K562 (cell line): ENCODE data around the gene ZBTB33. TPM values are rescaled to one million over a fixed set of nuclear protein-coding genes. Genes with fewer than 3 reads are reported as not detected.

ENCODE experiments used
- ATAC-seq: fragments of 200-7000 bp; cut with Tn5 transposase; 3 replicates; pipeline ENCODE4 v1.9.1; 2020; ENCODE audit warnings: moderate library complexity
- BruUV-seq: library from RNA; stranded (reverse); fragments of 400-500 nt; replicated peaks from 2 replicates; lab custom pipeline; 2021; lab: Mats Ljungman, UMichigan
- CTCF ChIA-PET: fragments of 300-600 bp; formaldehyde crosslinking; extraction: SDS; loops from one replicate; lab custom pipeline; 2021; ENCODE audit warnings: low intra/inter-chr PET ratio; lab: Yijun Ruan, JAX
- POLR2A ChIA-PET: fragments of 300-600, 350-650 bp; sonication (Branson Sonifier 250); formaldehyde crosslinking; extraction: SDS; loops from one replicate; lab custom pipeline; 2021; ENCODE audit warnings: antibody characterized with exemption, inconsistent platforms; lab: Yijun Ruan, JAX
- DNase-seq, 4 experiments: peaks; one replicate each; pipeline versions ENCODE4 v3.0.0 to v3.0.0-alpha.2; 2011 to 2018; ENCODE audit warnings: low spot score in 3 of 4, mixed read lengths in 3 of 4; ENCODE audit errors: extremely low read depth in 1 of 4
- FAIRE-seq: peaks from 2 replicates; lab custom pipeline; 2011; peaks lifted over from hg19 to GRCh38; lab: Jason Lieb, UNC
- H2AFZ ChIP-seq: 2 replicates; pipeline ENCODE4 v1.6.0; 2011; ENCODE audit warnings: low read depth, low read length, control low read depth, inconsistent platforms
- H3K27ac ChIP-seq: fragments of 200-600 bp; 3 replicates; pipeline ENCODE4 v1.8.0; 2011; ENCODE audit warnings: low read depth, mild to moderate bottlenecking, control low read depth, inconsistent platforms, low read length, moderate library complexity, mixed read lengths; ENCODE audit errors: extremely low read depth
- H3K27me3 ChIP-seq, 2 experiments: fragments of 300-600 bp in 1 of 2; 2 replicates in 1 of 2; 3 replicates in 1 of 2; pipeline versions ENCODE4 v1.6.0 to v1.8.0; 2011; ENCODE audit warnings: inconsistent platforms in 2 of 2, low read length in 2 of 2, mild to moderate bottlenecking in 1 of 2, mixed read lengths in 1 of 2, moderate library complexity in 1 of 2; ENCODE audit not compliant: control insufficient read depth in 2 of 2, insufficient read depth in 2 of 2
- H3K36me3 ChIP-seq: fragments of 300-600 bp; 3 replicates; pipeline ENCODE4 v1.8.0; 2011; ENCODE audit warnings: mild to moderate bottlenecking, low read length, inconsistent platforms; ENCODE audit not compliant: control insufficient read depth, insufficient read depth
- H3K4me1 ChIP-seq, 2 experiments: fragments of 200-600 bp in 1 of 2; replicated peaks in 1 of 2; 2 replicates in 1 of 2; 3 replicates in 1 of 2; pipeline versions ENCODE4 v1.5.1 to v1.8.0; 2011; ENCODE audit warnings: inconsistent platforms in 2 of 2, low read length in 2 of 2, mild to moderate bottlenecking in 1 of 2, mixed read lengths in 1 of 2, moderate library complexity in 1 of 2; ENCODE audit not compliant: control insufficient read depth in 2 of 2, insufficient read depth in 2 of 2
- H3K4me2 ChIP-seq: 2 replicates; pipeline ENCODE4 v1.6.1; 2011; ENCODE audit warnings: low read length, control low read depth, inconsistent platforms, mixed read lengths; ENCODE audit not compliant: insufficient read depth
- H3K4me3 ChIP-seq: fragments of 200-600 bp; sonication (generic), shearing (Covaris generic); 2 replicates; pipeline ENCODE4 v1.5.1; 2016; ENCODE audit warnings: control low read depth, inconsistent platforms
- H3K79me2 ChIP-seq: fragments of 200-600 bp; 3 replicates; pipeline ENCODE4 v1.8.0; 2011; ENCODE audit warnings: low read length, inconsistent platforms; ENCODE audit not compliant: control insufficient read depth, insufficient read depth
- H3K9ac ChIP-seq, 2 experiments: 2 replicates each; pipeline versions ENCODE4 v1.6.0 to v1.6.1; 2011; ENCODE audit warnings: low read depth in 2 of 2, low read length in 2 of 2, control low read depth in 1 of 2, inconsistent platforms in 1 of 2, mild to moderate bottlenecking in 1 of 2, mixed read lengths in 1 of 2; ENCODE audit not compliant: insufficient read depth in 1 of 2
- H3K9me1 ChIP-seq: one replicate; pipeline ENCODE4 v1.6.0; 2011; ENCODE audit warnings: inconsistent platforms, mild to moderate bottlenecking, low read length, moderate library complexity; ENCODE audit not compliant: control insufficient read depth, insufficient read depth
- H3K9me3 ChIP-seq: replicated peaks from 2 replicates; pipeline ENCODE4 v1.5.1; 2011; ENCODE audit warnings: low read depth, low read length, inconsistent platforms; ENCODE audit not compliant: control insufficient read depth, insufficient read depth
- H4K20me1 ChIP-seq: replicated peaks from 2 replicates; pipeline ENCODE4 v1.6.1; 2011; ENCODE audit warnings: low read length, inconsistent platforms, mixed read lengths; ENCODE audit not compliant: control insufficient read depth, insufficient read depth
- AFF4 ChIP-seq: sonication (generic); formaldehyde crosslinking; IDR thresholded peaks from 2 replicates; pipeline ENCODE4 v1.8.0; 2023; ENCODE audit warnings: mild to moderate bottlenecking, missing genetic modification reagents
- POLR3A ChIP-seq: IDR thresholded peaks from 2 replicates; pipeline ENCODE4 v1.6.1; 2011; ENCODE audit warnings: borderline replicate concordance, mild to moderate bottlenecking, moderate library complexity; ENCODE audit not compliant: insufficient read length, insufficient read depth; ENCODE audit errors: extremely low read depth
- RFX1 ChIP-seq: fragments of 450-650 bp; IDR thresholded peaks from 2 replicates; pipeline ENCODE4 v1.6.1; 2016; ENCODE audit warnings: mild to moderate bottlenecking, moderate library complexity
- TEAD4 ChIP-seq, 2 experiments: sonication (generic) in 1 of 2; formaldehyde crosslinking in 1 of 2; IDR thresholded peaks; 2 replicates each; pipeline versions ENCODE4 v1.6.1 to v1.8.0; 2012 to 2022; ENCODE audit warnings: borderline replicate concordance in 1 of 2, inconsistent platforms in 1 of 2, low read length in 1 of 2, mild to moderate bottlenecking in 1 of 2, missing genetic modification reagents in 1 of 2
- YY1 ChIP-seq, 3 experiments: IDR thresholded peaks; 2 replicates each; pipeline ENCODE4 v1.6.1; 2011; ENCODE audit warnings: low read length in 2 of 3, mild to moderate bottlenecking in 2 of 3, moderate library complexity in 2 of 3, borderline replicate concordance in 1 of 3, control low read depth in 1 of 3, low read depth in 1 of 3; ENCODE audit not compliant: insufficient read depth in 3 of 3, insufficient replicate concordance in 2 of 3, control insufficient read depth in 1 of 3, insufficient read length in 1 of 3; ENCODE audit errors: extremely low read depth in 1 of 3
- ZFX ChIP-seq: sonication (generic); formaldehyde crosslinking; IDR thresholded peaks from 2 replicates; pipeline ENCODE4 v1.8.0; 2022; ENCODE audit warnings: mild to moderate bottlenecking, missing genetic modification reagents, moderate library complexity
- ZNF551 ChIP-seq: fragments of 250-450 bp; sonication (Bioruptor Pico); IDR thresholded peaks from 2 replicates; pipeline ENCODE4 v1.5.0; 2021; ENCODE audit warnings: mild to moderate bottlenecking, moderate library complexity
- in situ Hi-C: fragments of 300-500 bp; cut with MboI; formaldehyde crosslinking; loops from 4 replicates; pipeline ENCODE4 v1.15.0; 2018; ENCODE audit warnings: inconsistent platforms, mixed read lengths
- intact Hi-C: fragments of 100-400 bp; cut with micrococcal nuclease; formaldehyde crosslinking; loops from 2 replicates; pipeline ENCODE4 v1.14.2; 2022
- polyA plus RNA-seq, 8 experiments: library from polyadenylated mRNA; depleted of rRNA in 4 of 8; stranded (reverse) in 5 of 8; unstranded in 3 of 8; fragments of >200 nt; fragmentation: Nextera tagmentation in 2 of 8; fragmentation: Illumina TruSeq in 1 of 8; extraction: Ambion mirVana in 2 of 8; extraction: Trizol in 1 of 8; gene quantifications; 2 replicates each; pipeline versions ENCODE4 v1.2.1 to v1.2.3, GENCODE V29; 2011 to 2014; ENCODE audit warnings: inconsistent platforms in 1 of 8, missing spikeins in 1 of 8
- total RNA-seq, 7 experiments: library from RNA; depleted of rRNA in 6 of 7; stranded (reverse); fragments of >200 nt in 6 of 7; fragmentation: Illumina TruSeq in 2 of 7; extraction: Trizol in 2 of 7; gene quantifications; 2 replicates each; pipeline versions ENCODE4 v1.2.1 to v1.2.3, GENCODE V29; 2011 to 2021; ENCODE audit warnings: low replicate concordance in 1 of 7

ZBTB33 gene
- total and polyA plus RNA-seq, 9 of the 15 experiments (the other 6 are each of a cell fraction or from before 2014, with no cell fraction given): 5.6 to 29.8 (median 15.6) TPM

GRCh38 chrX:120287513-120288112 lies 37.0 kb downstream of the ZBTB33 start (continued):
- TF ChIP-seq POLR3A: no peak

- H3K4me2 ChIP-seq: no peak overlapping the region
- in situ Hi-C loops (no loop called here), intact Hi-C loops (no loop called here)
- H3K79me2 ChIP-seq: no peaks in the 10 kb centered on the region
- H3K4me3 ChIP-seq: no peak overlapping the region
- FAIRE-seq (no peak), ATAC-seq (no peak), DNase-seq (no peak)
- H3K27me3 ChIP-seq: no peaks in the 10 kb centered on the region
- H3K4me1 ChIP-seq: peaks cover 5 to 8% of the 10 kb centered on the region in 2 experiments; a peak in 3 of 5 replicates
- BruUV-seq: no TSS peak
- no peaks in the 10 kb centered on the region for H3K36me3 ChIP-seq
- no peak for TF ChIP-seq ZNF551 (CRISPR knock-in tag)
- TF ChIP-seq RFX1: peak; percentile 55
- TF ChIP-seq YY1 (IDR thresholded peaks at IDR 0.05; ENCODE audit: borderline replicate concordance in 1 of 3, control insufficient read depth in 1 of 3, extremely low read depth in 1 of 3, insufficient read depth in 3 of 3, insufficient read length in 1 of 3, insufficient replicate concordance in 2 of 3, low read depth in 1 of 3, low read length in 2 of 3): peak in 1 of 3 experiments; percentile 47
- 0 out of 2 replicates have a peak, but pooled peaks have one; percentile 23 for TF ChIP-seq TEAD4 (IDR thresholded peaks at IDR 0.05; ENCODE audit: low read length)
- TF ChIP-seq TEAD4 (CRISPR knock-in tag; IDR thresholded peaks at IDR 0.05; ENCODE audit: borderline replicate concordance): no peak
- TF ChIP-seq ZFX: peak; percentile 45
- no peak for TF ChIP-seq AFF4
- no peak overlapping the region for H3K27ac ChIP-seq
- H3K9me1 ChIP-seq: no peaks in the 10 kb centered on the region
- ChIA-PET CTCF (no interaction called here), POLR2A (no interaction called here)
- H3K9ac ChIP-seq: no peak overlapping the region
- no peak overlapping the region for H2AFZ ChIP-seq
- no peaks in the 10 kb centered on the region for H4K20me1 ChIP-seq
- H3K9me3 ChIP-seq: no peaks in the 10 kb centered on the region
Observed at GRCh38 chrX:120290107-120290506, 39.5 kb downstream of the ZBTB33 start.
